BJ (cell line): ENCODE data around the gene STARD9. TPM values are rescaled to one million over a fixed set of nuclear protein-coding genes. Genes with fewer than 3 reads are reported as not detected.

Source experiments
- CTCF ChIA-PET: fragments of 350-600 bp; formaldehyde crosslinking; extraction: SDS; loops from one replicate; lab custom pipeline; 2021; ENCODE audit warnings: antibody characterized with exemption, inconsistent platforms; lab: Yijun Ruan, JAX
- POLR2A ChIA-PET: fragments of 300-600 bp; sonication (Branson Sonifier 250); formaldehyde crosslinking; extraction: SDS; loops from one replicate; lab custom pipeline; 2021; ENCODE audit warnings: antibody characterized with exemption; lab: Charles Lee
- DNase-seq: peaks from one replicate; pipeline ENCODE4 v3.0.0-alpha.2; 2011; ENCODE audit warnings: low read depth
- H3K27me3 ChIP-seq: 2 replicates; pipeline ENCODE4 v1.6.0; 2011; ENCODE audit warnings: low read length; ENCODE audit not compliant: control insufficient read depth, insufficient read depth
- H3K36me3 ChIP-seq: 2 replicates; pipeline ENCODE4 v1.5.1; 2011; ENCODE audit warnings: low read length; ENCODE audit not compliant: control insufficient read depth, insufficient read depth
- H3K4me3 ChIP-seq: 2 replicates; pipeline ENCODE4 v1.5.1; 2011; ENCODE audit warnings: low read depth, mild to moderate bottlenecking, control low read depth, low read length
- CTCF ChIP-seq: IDR thresholded peaks from 2 replicates; pipeline ENCODE4 v1.5.1; 2011; ENCODE audit warnings: low read depth, mild to moderate bottlenecking, control low read depth, inconsistent platforms, low read length, moderate library complexity; ENCODE audit not compliant: insufficient read depth
- polyA plus RNA-seq: library from polyadenylated mRNA; depleted of rRNA; stranded (reverse); fragments of >200 nt; gene quantifications from 2 replicates; pipeline ENCODE4 v1.2.3, GENCODE V29; 2011

The STARD9 gene
- polyA plus RNA-seq, 1 experiment: 2.3 TPM

- peak overlapping the region; percentile 47 for H3K4me3 ChIP-seq
- no peak for TF ChIP-seq CTCF
- no peaks in the 10 kb centered on the region for H3K27me3 ChIP-seq
- ChIA-PET POLR2A (no interaction called here), CTCF (interaction anchor here (0.7 to 3.9 kb wide), 3 partner anchors 186 to 218 kb away, joined by 3 to 12 read pairs (median 5); no protein-coding TSS in a partner anchor)
- peaks cover 9% of the 10 kb centered on the region for H3K36me3 ChIP-seq
- no peak for DNase-seq
These were observed 162.3 kb downstream of the STARD9 start for GRCh38 chr15:42737529-42738328.

- no peaks in the 10 kb centered on the region for H3K27me3 ChIP-seq
- H3K36me3 ChIP-seq: peaks cover 3% of the 10 kb centered on the region
- no peak for DNase-seq
- no peak overlapping the region for H3K4me3 ChIP-seq
- CTCF ChIA-PET: interaction anchor here (1.0 to 1.7 kb wide), 2 partner anchors 26 to 185 kb away, joined by 3 to 4 read pairs; no protein-coding TSS in a partner anchor
- TF ChIP-seq CTCF: no peak
- POLR2A ChIA-PET: interaction anchor here (0.5 kb wide), 1 partner anchor 118 kb away, joined by 14 read pairs; no protein-coding TSS in a partner anchor
These were observed 166.3 kb downstream of the STARD9 start for GRCh38 chr15:42741710-42742109.

GRCh38 chr15:42742149-42742548 lies 166.7 kb downstream of the STARD9 start:
- H3K4me3 ChIP-seq: no peak overlapping the region
- CTCF ChIA-PET: interaction anchor here (1.0 to 1.7 kb wide), 2 partner anchors 26 to 184 kb away, joined by 3 to 4 read pairs; no protein-coding TSS in a partner anchor
- peaks cover 3% of the 10 kb centered on the region for H3K36me3 ChIP-seq
- H3K27me3 ChIP-seq: no peaks in the 10 kb centered on the region
- POLR2A ChIA-PET: no interaction called here
- TF ChIP-seq CTCF: no peak
- DNase-seq: no peak

GRCh38 chr15:42744195-42744594 lies 168.8 kb downstream of the STARD9 start:
- Histone ChIP-seq H3K4me3 (no peak overlapping the region), H3K27me3 (no peaks in the 10 kb centered on the region), H3K36me3 (peaks cover 3% of the 10 kb centered on the region)
- ChIA-PET POLR2A (no interaction called here), CTCF (interaction anchor here (1.0 kb wide), 1 partner anchor 541 kb away, joined by 3 read pairs; no protein-coding TSS in a partner anchor)
- no peak for DNase-seq
- TF ChIP-seq CTCF: no peak

GRCh38 chr15:42749266-42749665 lies 173.9 kb downstream of the STARD9 start:
- no peak for DNase-seq
- H3K36me3 ChIP-seq: peaks cover 3% of the 10 kb centered on the region
- H3K4me3 ChIP-seq: no peak overlapping the region
- TF ChIP-seq CTCF: no peak
- ChIA-PET CTCF (no interaction called here), POLR2A (no interaction called here)
- no peaks in the 10 kb centered on the region for H3K27me3 ChIP-seq
